Vagina (tissue), 2 donors: ENCODE results near the gene TOMM7.

Experiments
- POLR2A ChIP-seq, 2 donors: fragments of 450-650 bp; IDR thresholded peaks; one replicate each; pipeline ENCODE4 v1.6.1; 2017; ENCODE audit warnings: antibody characterized with exemption in 2 of 2, mild to moderate bottlenecking in 2 of 2, moderate library complexity in 2 of 2
- TF ChIP-seq, protein P1 (sequence below), 3 experiments: fragments of 450-650 bp in 2 of 3; fragments of 200-600 bp in 1 of 3; sonication (generic) in 1 of 3; IDR thresholded peaks; one replicate each; pipeline ENCODE4 v1.5.1; 2017 to 2019; ENCODE audit warnings: antibody characterized with exemption in 3 of 3, mild to moderate bottlenecking in 2 of 3, moderate library complexity in 2 of 3

DNA sequence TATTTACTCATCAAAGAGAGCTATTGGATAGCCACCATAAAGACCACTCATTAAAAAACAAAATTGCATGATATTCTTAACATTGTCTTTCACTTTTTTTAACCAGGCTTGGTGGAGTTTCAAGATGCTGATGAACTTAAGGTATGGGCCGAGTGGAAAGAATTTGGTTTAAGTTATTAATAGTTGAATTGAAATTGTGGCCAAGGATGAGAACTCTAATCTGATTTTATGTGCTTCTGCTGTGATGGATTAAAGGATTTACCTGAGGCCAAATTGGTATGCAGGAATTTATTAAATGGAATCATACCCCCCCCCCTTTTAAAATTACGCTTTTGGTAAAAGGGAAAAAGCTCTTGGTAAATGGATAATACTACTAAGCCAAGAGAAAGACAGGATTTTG, 33.8 kb upstream of the TOMM7 start:
- TF ChIP-seq, protein P1, sequence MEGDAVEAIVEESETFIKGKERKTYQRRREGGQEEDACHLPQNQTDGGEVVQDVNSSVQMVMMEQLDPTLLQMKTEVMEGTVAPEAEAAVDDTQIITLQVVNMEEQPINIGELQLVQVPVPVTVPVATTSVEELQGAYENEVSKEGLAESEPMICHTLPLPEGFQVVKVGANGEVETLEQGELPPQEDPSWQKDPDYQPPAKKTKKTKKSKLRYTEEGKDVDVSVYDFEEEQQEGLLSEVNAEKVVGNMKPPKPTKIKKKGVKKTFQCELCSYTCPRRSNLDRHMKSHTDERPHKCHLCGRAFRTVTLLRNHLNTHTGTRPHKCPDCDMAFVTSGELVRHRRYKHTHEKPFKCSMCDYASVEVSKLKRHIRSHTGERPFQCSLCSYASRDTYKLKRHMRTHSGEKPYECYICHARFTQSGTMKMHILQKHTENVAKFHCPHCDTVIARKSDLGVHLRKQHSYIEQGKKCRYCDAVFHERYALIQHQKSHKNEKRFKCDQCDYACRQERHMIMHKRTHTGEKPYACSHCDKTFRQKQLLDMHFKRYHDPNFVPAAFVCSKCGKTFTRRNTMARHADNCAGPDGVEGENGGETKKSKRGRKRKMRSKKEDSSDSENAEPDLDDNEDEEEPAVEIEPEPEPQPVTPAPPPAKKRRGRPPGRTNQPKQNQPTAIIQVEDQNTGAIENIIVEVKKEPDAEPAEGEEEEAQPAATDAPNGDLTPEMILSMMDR (IDR thresholded peaks at IDR 0.05), result no peak
- TF ChIP-seq POLR2A (IDR thresholded peaks at IDR 0.05), result no peak
